ENCODE measurements around the gene XPA.

GRCh38 chr9:97636903-97637302 lies 60.2 kb downstream of the XPA start:
- TF ChIP-seq SP4 (IDR thresholded peaks at IDR 0.05; ENCODE audit: low read length) (no peak), CTCF (IDR thresholded peaks at IDR 0.05; ENCODE audit: control extremely low read depth in 1 of 3, insufficient read depth in 1 of 3, low read depth in 1 of 3, low read length in 3 of 3) (no peak)
